IPS-NIHi11 (cell line): ENCODE data around the gene AMBRA1.

Source experiments
- DNase-seq: peaks from one replicate; pipeline ENCODE4 v3.0.0; 2012; ENCODE audit warnings: mixed read lengths, low spot score

AMBRA1 gene

DNA sequence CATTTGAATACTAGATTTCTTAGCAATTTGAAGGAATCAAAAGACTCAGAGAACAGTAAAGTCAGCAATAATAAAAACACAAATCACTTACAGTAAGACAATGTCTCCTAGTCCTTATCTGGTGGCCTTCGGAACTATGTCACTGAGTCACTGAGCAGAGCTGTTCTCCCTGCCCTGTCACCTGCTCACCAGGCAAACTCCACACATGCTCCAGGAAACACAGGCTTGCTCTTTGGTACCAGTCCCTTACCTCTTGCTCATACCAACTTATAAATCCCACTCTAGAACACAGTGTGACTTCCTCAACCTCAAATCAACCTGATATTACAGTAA, 121.2 kb downstream of the AMBRA1 start:
- no peak for DNase-seq

DNA sequence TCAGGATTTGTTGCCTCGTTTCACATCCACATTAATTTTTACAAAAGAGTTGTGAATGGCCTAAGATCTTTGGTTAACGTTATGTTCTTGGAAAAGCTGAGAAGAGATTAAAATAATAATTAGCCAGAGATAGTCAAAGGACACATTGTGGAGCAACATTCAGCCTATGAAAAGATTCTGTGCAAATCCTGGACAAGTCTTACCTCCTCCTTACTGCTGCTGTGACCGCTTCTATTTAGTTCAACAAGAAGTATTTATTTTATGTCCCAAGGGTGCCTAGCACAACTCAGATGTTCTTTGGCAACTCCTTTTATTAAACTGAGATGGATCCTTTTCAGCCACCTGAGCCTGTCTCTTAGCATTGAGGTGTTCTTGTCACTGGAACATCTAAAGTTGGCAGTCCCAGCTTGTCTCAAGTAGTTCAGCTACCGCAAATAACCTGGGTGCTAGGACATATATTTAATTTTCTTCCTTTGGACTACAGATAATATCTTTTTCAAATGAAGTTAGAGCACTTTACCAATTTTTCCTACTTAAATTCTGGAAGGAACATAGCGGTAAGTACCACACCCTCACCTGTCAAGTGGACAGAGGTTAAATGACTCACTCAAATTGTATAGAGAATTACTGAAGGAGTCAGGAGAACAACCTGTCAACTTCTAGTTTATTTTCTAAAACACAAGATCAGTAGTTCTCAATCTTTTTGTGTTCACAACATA, 121.7 kb downstream of the AMBRA1 start:
- no peak for DNase-seq

DNA sequence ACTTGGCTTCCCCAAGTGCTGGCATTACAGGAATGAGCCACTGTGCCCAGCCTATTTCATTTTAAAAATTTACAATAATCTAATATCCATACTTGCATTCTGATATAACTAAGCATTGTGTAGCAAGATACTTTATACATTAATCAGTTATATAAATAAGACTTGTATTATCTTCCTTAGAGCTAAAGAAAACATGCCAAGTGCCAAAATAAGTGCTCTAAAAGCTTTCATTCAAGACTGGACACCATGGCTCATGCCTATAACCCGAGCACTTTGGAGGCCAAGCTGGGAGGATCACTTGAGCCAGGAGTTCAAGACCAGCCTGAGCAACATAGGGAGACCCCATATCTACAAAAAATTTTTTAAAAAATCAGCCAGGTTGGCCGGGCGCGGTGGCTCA, 123.9 kb downstream of the AMBRA1 start:
- no peak for DNase-seq

DNA sequence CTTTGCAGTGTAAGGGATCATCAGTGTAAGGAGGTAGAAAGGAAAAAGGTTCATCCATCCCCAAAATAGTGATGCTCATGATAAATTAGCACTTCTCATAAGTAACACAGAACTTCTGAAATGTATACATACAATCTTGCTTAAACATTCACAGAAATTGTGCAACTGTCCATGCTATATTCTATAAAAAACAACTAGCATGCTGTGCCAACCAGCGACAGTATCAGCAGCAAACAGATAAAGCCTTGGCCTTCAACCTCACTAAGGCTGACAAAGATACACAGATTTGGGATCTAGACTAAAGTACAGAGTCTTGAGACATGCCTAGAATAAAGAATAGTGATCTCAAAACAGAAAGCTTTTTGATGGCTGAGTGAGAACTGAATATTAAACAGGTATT, 128.1 kb downstream of the AMBRA1 start:
- no peak for DNase-seq

DNA sequence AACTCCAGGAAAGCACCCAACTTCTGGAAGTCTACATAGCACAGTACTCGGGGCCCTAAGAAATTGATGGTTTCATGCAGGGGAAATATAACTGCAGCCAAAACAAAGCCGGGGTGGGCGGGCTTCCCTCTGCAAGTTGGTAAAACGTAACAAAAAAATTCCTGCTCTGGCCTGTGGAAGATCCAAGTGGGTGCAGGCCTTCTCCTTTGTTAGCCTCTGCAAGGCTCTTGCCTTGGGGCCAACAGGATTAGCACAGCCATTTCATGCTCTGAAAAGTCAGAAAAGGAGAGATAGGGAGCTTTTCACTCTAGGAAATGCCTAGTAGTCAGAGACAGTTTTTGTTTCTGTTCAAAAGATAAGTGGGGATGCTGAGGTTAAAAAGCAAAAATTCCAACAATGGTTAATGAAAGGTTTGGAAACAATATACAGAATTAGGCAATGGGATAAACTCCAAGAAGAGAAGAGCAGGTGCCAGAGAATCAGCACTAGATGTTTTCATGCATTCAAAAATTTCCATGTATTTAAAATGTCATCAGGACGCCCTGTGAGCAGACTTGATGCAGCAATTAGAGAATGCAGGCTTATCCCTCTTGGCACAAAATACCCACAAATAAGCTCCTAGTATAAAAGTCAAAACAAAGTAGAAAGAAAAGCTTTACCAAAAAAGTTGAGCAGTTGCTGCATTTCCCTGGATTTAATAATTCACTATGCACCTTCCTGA, 130.0 kb downstream of the AMBRA1 start:
- no peak for DNase-seq

GRCh38 chr11:46461461-46461927, 132.3 kb downstream of the AMBRA1 start:
- DNase-seq: no peak

DNA sequence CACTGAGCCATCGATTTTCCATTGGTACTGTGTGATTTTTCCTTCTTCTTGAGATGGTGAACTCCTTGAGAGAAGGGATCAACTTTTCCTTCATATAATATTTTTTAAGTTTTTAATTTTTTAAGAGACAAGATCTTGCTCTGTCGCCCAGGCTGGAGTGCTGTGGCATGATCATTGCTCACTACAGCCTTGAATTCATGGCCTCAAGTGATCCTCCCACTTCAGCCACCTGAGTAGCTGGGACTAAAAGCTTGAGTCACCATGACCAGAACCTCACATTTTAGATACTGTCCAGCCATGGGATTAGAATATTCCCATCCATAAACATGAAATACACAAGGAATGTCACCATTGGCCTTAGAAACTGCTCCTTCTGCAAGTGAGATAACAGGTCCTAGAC, 135.3 kb downstream of the AMBRA1 start:
- no peak for DNase-seq

- no peak for DNase-seq
Observed at GRCh38 chr11:46457659-46458424, 136.0 kb downstream of the AMBRA1 start.

DNA sequence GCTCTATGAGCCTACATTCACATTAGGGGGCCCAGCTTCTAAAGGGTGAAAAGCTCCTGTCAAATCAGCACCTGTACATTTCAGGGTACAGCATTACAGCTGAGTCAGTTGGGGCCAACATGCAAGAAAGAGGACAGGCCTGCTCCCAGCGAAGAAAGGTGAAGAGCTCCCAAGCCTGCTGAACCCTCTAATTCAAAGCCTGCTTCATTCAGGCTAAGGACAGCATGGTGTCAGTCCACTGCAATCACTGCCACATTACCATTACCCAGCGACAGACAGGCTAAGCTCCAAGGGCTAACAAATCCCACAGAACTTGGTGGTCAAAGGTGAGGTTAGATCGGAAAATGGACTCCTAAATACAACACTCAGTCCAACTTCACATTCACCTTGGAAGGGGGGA, 136.8 kb downstream of the AMBRA1 start:
- DNase-seq: no peak

DNA sequence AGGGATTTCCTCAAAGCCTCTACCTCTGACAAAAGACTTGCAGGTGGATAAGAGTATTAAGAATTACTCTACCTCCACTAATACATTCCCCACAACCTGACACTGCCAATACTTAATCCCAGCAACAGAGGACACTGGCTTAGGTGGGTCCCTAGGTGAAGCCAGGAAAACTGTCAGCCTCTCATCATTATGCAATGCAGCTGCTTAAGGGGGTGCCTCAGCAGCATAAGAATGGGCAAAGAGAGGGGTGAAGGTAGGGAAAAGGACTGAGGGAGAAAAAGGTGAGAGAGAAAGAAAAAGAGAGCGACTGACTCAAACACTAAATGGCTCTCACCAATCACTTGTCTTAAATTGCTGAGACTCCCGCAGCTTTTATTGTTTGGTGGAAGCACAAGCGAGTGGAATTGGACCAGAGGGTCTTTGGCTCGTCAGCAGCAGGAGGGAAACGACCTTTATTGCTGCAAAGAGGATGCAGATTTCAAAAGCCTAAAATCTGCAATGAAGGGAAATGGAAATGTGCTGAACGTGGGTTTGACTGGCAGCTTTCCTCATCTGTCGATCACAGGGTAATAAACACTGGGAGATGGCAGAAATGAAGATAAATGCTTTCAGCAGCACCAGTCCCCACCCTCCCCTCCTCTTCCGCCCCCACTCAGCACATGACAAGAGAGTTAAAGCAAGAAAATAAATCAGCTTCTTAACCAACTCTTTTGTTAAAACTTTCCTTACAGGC, 137.4 kb downstream of the AMBRA1 start:
- DNase-seq: no peak

- DNase-seq: no peak
Observed at GRCh38 chr11:46455834-46456233, 138.0 kb downstream of the AMBRA1 start.

- DNase-seq: no peak
Observed at GRCh38 chr11:46452918-46453517, 140.8 kb downstream of the AMBRA1 start.

DNA sequence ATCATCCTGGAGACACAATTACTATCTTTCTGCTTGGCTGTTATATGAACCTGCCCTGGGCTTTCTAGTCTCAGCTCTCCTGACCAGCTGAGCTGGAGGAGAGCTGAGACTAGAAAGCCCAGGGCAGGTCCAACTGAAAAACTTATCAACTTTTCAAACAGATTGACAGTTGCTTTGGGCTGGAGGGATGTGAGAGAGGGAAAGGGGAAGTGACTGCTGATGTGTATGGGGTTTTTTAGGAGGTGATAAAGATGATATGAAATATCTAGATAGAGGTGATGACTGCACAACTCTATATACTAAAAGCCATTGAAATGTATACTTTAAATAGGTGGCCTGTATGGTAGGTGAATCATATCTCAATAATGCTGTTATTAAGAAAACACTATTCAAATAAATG, 142.1 kb downstream of the AMBRA1 start:
- no peak for DNase-seq

GRCh38 chr11:46450846-46451477, 142.9 kb downstream of the AMBRA1 start:
- no peak for DNase-seq

GRCh38 chr11:46447544-46447943, 146.3 kb downstream of the AMBRA1 start:
- no peak for DNase-seq

- peak; percentile 20 for DNase-seq
Observed at GRCh38 chr11:46445920-46446771, 147.7 kb downstream of the AMBRA1 start.

DNA sequence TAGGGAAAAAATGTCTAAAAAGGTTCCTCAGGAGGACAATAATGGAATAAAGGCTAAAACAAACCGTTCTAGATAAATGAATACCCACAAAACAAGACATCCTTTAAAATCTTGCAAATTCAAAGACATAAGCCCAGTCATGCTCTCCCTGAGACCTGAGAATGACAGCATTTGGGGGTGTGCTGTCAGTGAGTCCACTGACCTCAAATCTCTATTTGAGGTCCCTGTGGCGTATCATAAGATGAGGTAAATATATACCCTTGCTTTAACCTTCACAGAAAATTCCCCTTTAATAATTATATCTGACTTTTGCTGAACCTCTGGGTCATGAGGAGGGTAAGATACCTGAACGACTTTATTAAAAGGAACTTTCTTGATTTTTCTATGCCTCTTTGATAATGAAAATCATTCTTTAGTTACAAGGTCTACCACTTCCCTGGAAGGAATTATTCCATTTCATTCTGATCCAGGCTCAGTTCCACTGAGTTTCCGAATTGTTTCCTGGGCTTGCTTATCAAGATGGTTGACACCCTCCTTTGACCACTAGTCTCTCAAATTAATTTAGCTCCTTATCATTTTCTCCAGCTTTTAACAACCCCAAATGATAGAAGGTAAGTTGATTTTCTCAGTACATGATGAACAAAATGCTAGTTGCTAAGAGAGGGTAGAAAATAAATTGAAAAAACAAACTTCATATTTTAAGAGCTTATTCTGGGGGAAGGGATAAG, 148.5 kb downstream of the AMBRA1 start:
- no peak for DNase-seq

GRCh38 chr11:46444305-46444704, 149.5 kb downstream of the AMBRA1 start:
- DNase-seq: no peak

DNA sequence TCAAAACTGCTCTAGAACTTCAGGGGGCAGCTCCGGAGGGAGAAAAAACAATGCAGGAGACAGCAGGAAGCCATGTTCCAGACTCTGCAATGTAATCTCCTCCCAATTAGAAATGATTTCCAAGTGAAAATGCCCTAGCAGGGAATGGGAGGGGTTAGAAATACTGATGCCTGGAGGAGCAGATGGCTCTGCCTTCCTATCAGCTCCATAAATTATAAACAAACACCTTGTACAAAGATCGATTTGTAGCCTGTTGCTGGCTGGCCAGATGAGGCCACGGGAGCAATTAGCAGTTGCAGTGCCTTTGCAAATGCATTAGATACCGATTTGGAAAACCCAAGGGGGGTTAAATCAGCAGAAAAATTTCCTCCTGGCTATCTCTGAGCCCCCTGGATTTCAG, 155.6 kb downstream of the AMBRA1 start:
- no peak for DNase-seq
